HG02870 (cell line): ENCODE data around the gene HIPK2.

ENCODE experiments used
- ATAC-seq: cut with Tn5 transposase; IDR thresholded peaks from one replicate; pipeline ENCODE4 v1.9.1; 2021; ENCODE audit warnings: mild to moderate bottlenecking, moderate library complexity; ENCODE audit not compliant: unreplicated experiment

HIPK2 gene

GRCh38 chr7:139658296-139658695 lies 119.5 kb downstream of the HIPK2 start:
- ATAC-seq = no peak

GRCh38 chr7:139657725-139658124 lies 120.1 kb downstream of the HIPK2 start:
- no peak for ATAC-seq

- ATAC-seq = no peak
Measured at GRCh38 chr7:139656387-139656786, 121.4 kb downstream of the HIPK2 start.

- no peak for ATAC-seq
Measured at GRCh38 chr7:139655305-139655704, 122.5 kb downstream of the HIPK2 start.

- ATAC-seq = no peak
Measured at GRCh38 chr7:139654276-139655181, 123.3 kb downstream of the HIPK2 start.

- ATAC-seq = no peak
Measured at GRCh38 chr7:139651914-139652313, 125.9 kb downstream of the HIPK2 start.

GRCh38 chr7:139651308-139651707 lies 126.5 kb downstream of the HIPK2 start:
- ATAC-seq = no peak

- ATAC-seq = no peak
Measured at GRCh38 chr7:139650429-139651100, 127.2 kb downstream of the HIPK2 start.

- peak; percentile 94 for ATAC-seq
Measured at GRCh38 chr7:139648941-139649425, 128.8 kb downstream of the HIPK2 start.

GRCh38 chr7:139648391-139648861 lies 129.4 kb downstream of the HIPK2 start:
- no peak for ATAC-seq

- no peak for ATAC-seq
Measured at GRCh38 chr7:139647814-139648390, 129.9 kb downstream of the HIPK2 start.

GRCh38 chr7:139647085-139647484 lies 130.7 kb downstream of the HIPK2 start:
- ATAC-seq = no peak

- no peak for ATAC-seq
Measured at GRCh38 chr7:139646566-139646965, 131.2 kb downstream of the HIPK2 start.

- ATAC-seq = no peak
Measured at GRCh38 chr7:139645572-139646523, 131.9 kb downstream of the HIPK2 start.

- no peak for ATAC-seq
Measured at GRCh38 chr7:139643951-139644585, 133.7 kb downstream of the HIPK2 start.

GRCh38 chr7:139642283-139642682 lies 135.5 kb downstream of the HIPK2 start:
- no peak for ATAC-seq

GRCh38 chr7:139641337-139641992 lies 136.3 kb downstream of the HIPK2 start:
- ATAC-seq = no peak

GRCh38 chr7:139640681-139641080 lies 137.1 kb downstream of the HIPK2 start:
- ATAC-seq = no peak

- ATAC-seq = no peak
Measured at GRCh38 chr7:139639563-139639962, 138.2 kb downstream of the HIPK2 start.
